Neural cell (in vitro differentiated cells): ENCODE results near the gene SERPINB1. TPM values are rescaled to one million over a fixed set of nuclear protein-coding genes. Genes with fewer than 3 reads are reported as not detected.

Experiments
- H2AFZ ChIP-seq: fragments of 200-600, 300-800 bp; sonication (generic), shearing (Covaris generic); 2 replicates; pipeline ENCODE4 v1.6.0; 2014; ENCODE audit warnings: low read depth, mild to moderate bottlenecking, antibody characterized with exemption, low read length, moderate library complexity
- H3F3A ChIP-seq: fragments of 200-600 bp; shearing (Covaris generic); 2 replicates; pipeline ENCODE4 v1.6.1; 2016; ENCODE audit warnings: mild to moderate bottlenecking, moderate library complexity, mixed read lengths, antibody characterized with exemption, low read length; ENCODE audit not compliant: insufficient read depth, poor library complexity, severe bottlenecking
- H3K27ac ChIP-seq: fragments of 200-600, 300-800 bp; sonication (generic), shearing (Covaris generic); 2 replicates; pipeline ENCODE4 v1.5.1; 2014; ENCODE audit warnings: mild to moderate bottlenecking, low read length, moderate library complexity
- H3K27me3 ChIP-seq: fragments of 300-800, 200-600 bp; sonication (generic), shearing (Covaris generic); 2 replicates; pipeline ENCODE4 v1.6.0; 2014; ENCODE audit warnings: mild to moderate bottlenecking, low read depth, low read length, moderate library complexity; ENCODE audit not compliant: insufficient read depth
- H3K36me3 ChIP-seq: fragments of 300-800, 200-600 bp; sonication (generic), shearing (Covaris generic); 2 replicates; pipeline ENCODE4 v1.5.1; 2014; ENCODE audit warnings: mild to moderate bottlenecking, antibody characterized with exemption, low read length, moderate library complexity; ENCODE audit not compliant: insufficient read depth
- H3K4me2 ChIP-seq: fragments of 300-800, 200-600 bp; sonication (generic), shearing (Covaris generic); 2 replicates; pipeline ENCODE4 v1.6.0; 2014; ENCODE audit warnings: mild to moderate bottlenecking, low read length
- H3K4me3 ChIP-seq: fragments of 300-800, 200-600 bp; sonication (generic), shearing (Covaris generic); 2 replicates; pipeline ENCODE4 v1.5.1; 2014; ENCODE audit warnings: mild to moderate bottlenecking, low read length, moderate library complexity
- H3K79me2 ChIP-seq: fragments of 200-600 bp; shearing (Covaris generic); replicated peaks from 2 replicates; pipeline ENCODE4 v1.6.0; 2014; ENCODE audit warnings: mild to moderate bottlenecking, low read length, moderate library complexity; ENCODE audit not compliant: insufficient read depth
- H3K9ac ChIP-seq: fragments of 300-800, 200-600 bp; sonication (generic), shearing (Covaris generic); 2 replicates; pipeline ENCODE4 v1.6.1; 2016; ENCODE audit warnings: mild to moderate bottlenecking, low read length, mixed read lengths
- H3K9me2 ChIP-seq: fragments of 200-600 bp; shearing (Covaris generic); 2 replicates; pipeline ENCODE4 v1.6.1; 2016; ENCODE audit warnings: mild to moderate bottlenecking, low read length, mixed read lengths; ENCODE audit not compliant: insufficient read depth
- H3K9me3 ChIP-seq: fragments of 200-600, 300-800 bp; sonication (generic), shearing (Covaris generic); 2 replicates; pipeline ENCODE4 v1.6.1; 2016; ENCODE audit warnings: mild to moderate bottlenecking, mixed run types, low read length, moderate library complexity, mixed read lengths
- H4K20me1 ChIP-seq: fragments of 200-600 bp; shearing (Covaris generic); 2 replicates; pipeline ENCODE4 v1.6.1; 2016; ENCODE audit warnings: mild to moderate bottlenecking, mixed run types; ENCODE audit not compliant: insufficient read depth
- CTCF ChIP-seq: fragments of 450-650 bp; IDR thresholded peaks from 2 replicates; pipeline ENCODE4 v1.5.1; 2014; ENCODE audit warnings: antibody characterized with exemption, mild to moderate bottlenecking, moderate library complexity; ENCODE audit not compliant: poor library complexity, severe bottlenecking
- EP300 ChIP-seq: fragments of 450-650 bp; conservative IDR thresholded peaks from 2 replicates; pipeline ENCODE4 v1.6.1; 2014; ENCODE audit warnings: antibody characterized with exemption, mild to moderate bottlenecking, moderate library complexity; ENCODE audit not compliant: poor library complexity, severe bottlenecking
- EZH2 ChIP-seq: fragments of 200-600, 300-800 bp; shearing (Covaris generic), sonication (generic); IDR thresholded peaks from 2 replicates; pipeline ENCODE4 v1.6.1; 2014; ENCODE audit warnings: antibody characterized with exemption, low read length, borderline replicate concordance, mild to moderate bottlenecking; ENCODE audit not compliant: insufficient read depth, poor library complexity, severe bottlenecking
- MXI1 ChIP-seq: fragments of 450-650 bp; conservative IDR thresholded peaks from 2 replicates; pipeline ENCODE4 v1.6.1; 2014; ENCODE audit warnings: antibody characterized with exemption, mild to moderate bottlenecking; ENCODE audit not compliant: poor library complexity, severe bottlenecking
- POLR2AphosphoS5 ChIP-seq: IDR thresholded peaks from 2 replicates; pipeline ENCODE4 v1.6.1; 2012
- RAD21 ChIP-seq: fragments of 450-650 bp; conservative IDR thresholded peaks from 2 replicates; pipeline ENCODE4 v1.6.1; 2014; ENCODE audit warnings: antibody characterized with exemption, mild to moderate bottlenecking, moderate library complexity
- REST ChIP-seq: IDR thresholded peaks from 2 replicates; pipeline ENCODE4 v1.6.1; 2012; ENCODE audit warnings: borderline replicate concordance
- SMC3 ChIP-seq: fragments of 450-650 bp; conservative IDR thresholded peaks from 2 replicates; pipeline ENCODE4 v1.6.1; 2014; ENCODE audit warnings: antibody characterized with exemption, mild to moderate bottlenecking, moderate library complexity; ENCODE audit not compliant: poor library complexity
- TAF1 ChIP-seq: IDR thresholded peaks from 2 replicates; pipeline ENCODE4 v1.6.1; 2012; ENCODE audit warnings: low read depth
- polyA plus RNA-seq: library from polyadenylated mRNA; depleted of rRNA; stranded (reverse); fragments of >200 nt; gene quantifications from 2 replicates; pipeline ENCODE4 v1.2.3, GENCODE V29; 2014

SERPINB1 gene
- polyA plus RNA-seq, 1 donor from 2014 or later: not detected

GRCh38 chr6:2852514-2852855, 10.8 kb upstream of the SERPINB1 start:
- H3K9ac ChIP-seq: no peak overlapping the region
- no peak overlapping the region for H3K27ac ChIP-seq

GRCh38 chr6:2851727-2852513, 10.3 kb upstream of the SERPINB1 start:
- H3K4me3 ChIP-seq: no peak overlapping the region
- H3F3A ChIP-seq: no peaks in the 10 kb centered on the region
- no peaks in the 10 kb centered on the region for H3K9me2 ChIP-seq
- H3K27ac ChIP-seq: no peak overlapping the region
- H2AFZ ChIP-seq: no peak overlapping the region
- no peaks in the 10 kb centered on the region for H3K79me2 ChIP-seq
- H4K20me1 ChIP-seq: no peaks in the 10 kb centered on the region
- H3K36me3 ChIP-seq: no peaks in the 10 kb centered on the region
- no peak overlapping the region for H3K4me2 ChIP-seq
- H3K9me3 ChIP-seq: no peaks in the 10 kb centered on the region
- H3K9ac ChIP-seq: no peak overlapping the region
- H3K27me3 ChIP-seq: no peaks in the 10 kb centered on the region
- TF ChIP-seq SMC3 (no peak), POLR2AphosphoS5 (no peak), REST (no peak), EP300 (no peak), CTCF (no peak), TAF1 (no peak)

More at GRCh38 chr6:2852514-2852855, 10.8 kb upstream of the SERPINB1 start:
- Histone ChIP-seq H3K27me3 (no peaks in the 10 kb centered on the region), H3K4me2 (no peak overlapping the region), H3K79me2 (no peaks in the 10 kb centered on the region), H3K9me2 (no peaks in the 10 kb centered on the region), H3K9me3 (no peaks in the 10 kb centered on the region), H3F3A (no peaks in the 10 kb centered on the region), H2AFZ (no peak overlapping the region), H4K20me1 (no peaks in the 10 kb centered on the region), H3K4me3 (no peak overlapping the region), H3K36me3 (no peaks in the 10 kb centered on the region)
- TF ChIP-seq CTCF (no peak), EP300 (no peak), SMC3 (no peak), RAD21 (no peak), TAF1 (no peak), EZH2 (no peak), MXI1 (no peak), POLR2AphosphoS5 (no peak), REST (no peak)
